GM12878 (cell line): ENCODE measurements around the gene EBF3.

ENCODE experiments used
- BMI1 ChIP-seq: fragments of 450-650 bp; IDR thresholded peaks from 2 replicates; pipeline ENCODE4 v1.6.1; 2016; ENCODE audit warnings: mild to moderate bottlenecking, moderate library complexity, borderline replicate concordance
- CBFB ChIP-seq: IDR thresholded peaks from 2 replicates; pipeline ENCODE4 v1.6.1; 2016; ENCODE audit warnings: antibody characterized with exemption, low read depth
- DPF2 ChIP-seq: fragments of 450-650 bp; IDR thresholded peaks from 2 replicates; pipeline ENCODE4 v1.6.1; 2017; ENCODE audit warnings: mild to moderate bottlenecking
- EZH2 ChIP-seq: IDR thresholded peaks from 2 replicates; pipeline ENCODE4 v1.6.1; 2012; ENCODE audit warnings: low read depth, mild to moderate bottlenecking, control low read depth, inconsistent platforms, low read length, borderline replicate concordance; ENCODE audit not compliant: control insufficient read depth
- JUND ChIP-seq: IDR thresholded peaks from 2 replicates; pipeline ENCODE4 v1.6.1; 2012; ENCODE audit warnings: low read depth, mild to moderate bottlenecking, low read length, improper control_type of control experiment, moderate library complexity
- NFYB ChIP-seq: IDR thresholded peaks from 2 replicates; pipeline ENCODE4 v1.6.1; 2011; ENCODE audit warnings: low read depth, mild to moderate bottlenecking, low read length, improper control_type of control experiment, moderate library complexity; ENCODE audit not compliant: insufficient read depth
- PML ChIP-seq: IDR thresholded peaks from 2 replicates; pipeline ENCODE4 v1.6.1; 2012; ENCODE audit warnings: low read length, inconsistent platforms
- POLR2A ChIP-seq: IDR thresholded peaks from 2 replicates; pipeline ENCODE4 v1.6.1; 2011; ENCODE audit warnings: low read depth, mild to moderate bottlenecking, low read length
- POLR2AphosphoS5 ChIP-seq: IDR thresholded peaks from 2 replicates; pipeline ENCODE4 v1.6.1; 2011; ENCODE audit warnings: mild to moderate bottlenecking, low read length, inconsistent platforms
- RAD21 ChIP-seq: IDR thresholded peaks from 2 replicates; pipeline ENCODE4 v1.6.1; 2011; ENCODE audit warnings: mild to moderate bottlenecking, low read depth, low read length, moderate library complexity; ENCODE audit not compliant: insufficient read depth
- SMC3 ChIP-seq: IDR thresholded peaks from 2 replicates; pipeline ENCODE4 v1.6.1; 2011; ENCODE audit warnings: low read length, improper control_type of control experiment, borderline replicate concordance
- TF ChIP-seq, protein P1 (sequence below): IDR thresholded peaks from 2 replicates; pipeline ENCODE4 v1.6.1; 2012; ENCODE audit warnings: improper control_type of control experiment, low read depth, low read length; ENCODE audit not compliant: insufficient replicate concordance
- TF ChIP-seq, protein P2 (sequence below), 3 experiments: IDR thresholded peaks in 2 of 3; conservative IDR thresholded peaks in 1 of 3; 2 replicates each; pipeline ENCODE4 v1.5.1; 2011; ENCODE audit warnings: low read depth in 3 of 3, low read length in 3 of 3, mild to moderate bottlenecking in 3 of 3, control low read depth in 2 of 3, moderate library complexity in 2 of 3, inconsistent platforms in 1 of 3, mixed read lengths in 1 of 3; ENCODE audit not compliant: control insufficient read depth in 2 of 3, insufficient read depth in 1 of 3; ENCODE audit errors: extremely low read depth in 1 of 3
- TF ChIP-seq, protein P3 (sequence below): IDR thresholded peaks from 2 replicates; pipeline ENCODE4 v1.6.1; 2011; ENCODE audit warnings: low read depth, mild to moderate bottlenecking, low read length, moderate library complexity, borderline replicate concordance; ENCODE audit errors: extremely low read depth

DNA sequence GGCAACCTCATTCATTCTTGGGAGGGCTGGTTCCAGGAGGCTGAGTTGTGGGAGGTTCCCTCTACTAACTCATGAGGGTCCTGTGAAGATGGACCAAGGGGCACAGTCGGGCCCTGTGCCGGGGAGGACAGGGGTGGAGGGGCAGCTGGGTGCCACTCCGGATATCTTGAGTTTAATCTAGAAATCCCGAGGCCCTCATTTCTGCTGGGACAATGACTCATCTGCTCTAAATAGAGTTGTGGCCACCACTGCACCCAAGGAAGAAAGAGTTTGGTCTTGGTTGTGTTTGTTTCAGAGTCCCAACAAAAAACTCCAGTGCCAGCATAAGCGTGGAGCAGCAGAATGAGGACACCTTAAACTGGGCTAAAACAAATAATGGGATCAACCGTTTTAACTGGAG is 82.4 kb downstream of the EBF3 start:
- TF ChIP-seq CBFB: no peak
- TF ChIP-seq, protein P1, sequence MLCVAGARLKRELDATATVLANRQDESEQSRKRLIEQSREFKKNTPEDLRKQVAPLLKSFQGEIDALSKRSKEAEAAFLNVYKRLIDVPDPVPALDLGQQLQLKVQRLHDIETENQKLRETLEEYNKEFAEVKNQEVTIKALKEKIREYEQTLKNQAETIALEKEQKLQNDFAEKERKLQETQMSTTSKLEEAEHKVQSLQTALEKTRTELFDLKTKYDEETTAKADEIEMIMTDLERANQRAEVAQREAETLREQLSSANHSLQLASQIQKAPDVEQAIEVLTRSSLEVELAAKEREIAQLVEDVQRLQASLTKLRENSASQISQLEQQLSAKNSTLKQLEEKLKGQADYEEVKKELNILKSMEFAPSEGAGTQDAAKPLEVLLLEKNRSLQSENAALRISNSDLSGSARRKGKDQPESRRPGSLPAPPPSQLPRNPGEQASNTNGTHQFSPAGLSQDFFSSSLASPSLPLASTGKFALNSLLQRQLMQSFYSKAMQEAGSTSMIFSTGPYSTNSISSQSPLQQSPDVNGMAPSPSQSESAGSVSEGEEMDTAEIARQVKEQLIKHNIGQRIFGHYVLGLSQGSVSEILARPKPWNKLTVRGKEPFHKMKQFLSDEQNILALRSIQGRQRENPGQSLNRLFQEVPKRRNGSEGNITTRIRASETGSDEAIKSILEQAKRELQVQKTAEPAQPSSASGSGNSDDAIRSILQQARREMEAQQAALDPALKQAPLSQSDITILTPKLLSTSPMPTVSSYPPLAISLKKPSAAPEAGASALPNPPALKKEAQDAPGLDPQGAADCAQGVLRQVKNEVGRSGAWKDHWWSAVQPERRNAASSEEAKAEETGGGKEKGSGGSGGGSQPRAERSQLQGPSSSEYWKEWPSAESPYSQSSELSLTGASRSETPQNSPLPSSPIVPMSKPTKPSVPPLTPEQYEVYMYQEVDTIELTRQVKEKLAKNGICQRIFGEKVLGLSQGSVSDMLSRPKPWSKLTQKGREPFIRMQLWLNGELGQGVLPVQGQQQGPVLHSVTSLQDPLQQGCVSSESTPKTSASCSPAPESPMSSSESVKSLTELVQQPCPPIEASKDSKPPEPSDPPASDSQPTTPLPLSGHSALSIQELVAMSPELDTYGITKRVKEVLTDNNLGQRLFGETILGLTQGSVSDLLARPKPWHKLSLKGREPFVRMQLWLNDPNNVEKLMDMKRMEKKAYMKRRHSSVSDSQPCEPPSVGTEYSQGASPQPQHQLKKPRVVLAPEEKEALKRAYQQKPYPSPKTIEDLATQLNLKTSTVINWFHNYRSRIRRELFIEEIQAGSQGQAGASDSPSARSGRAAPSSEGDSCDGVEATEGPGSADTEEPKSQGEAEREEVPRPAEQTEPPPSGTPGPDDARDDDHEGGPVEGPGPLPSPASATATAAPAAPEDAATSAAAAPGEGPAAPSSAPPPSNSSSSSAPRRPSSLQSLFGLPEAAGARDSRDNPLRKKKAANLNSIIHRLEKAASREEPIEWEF: no peak
- no peak for TF ChIP-seq BMI1
- no peak for TF ChIP-seq PML
- TF ChIP-seq, protein P2, sequence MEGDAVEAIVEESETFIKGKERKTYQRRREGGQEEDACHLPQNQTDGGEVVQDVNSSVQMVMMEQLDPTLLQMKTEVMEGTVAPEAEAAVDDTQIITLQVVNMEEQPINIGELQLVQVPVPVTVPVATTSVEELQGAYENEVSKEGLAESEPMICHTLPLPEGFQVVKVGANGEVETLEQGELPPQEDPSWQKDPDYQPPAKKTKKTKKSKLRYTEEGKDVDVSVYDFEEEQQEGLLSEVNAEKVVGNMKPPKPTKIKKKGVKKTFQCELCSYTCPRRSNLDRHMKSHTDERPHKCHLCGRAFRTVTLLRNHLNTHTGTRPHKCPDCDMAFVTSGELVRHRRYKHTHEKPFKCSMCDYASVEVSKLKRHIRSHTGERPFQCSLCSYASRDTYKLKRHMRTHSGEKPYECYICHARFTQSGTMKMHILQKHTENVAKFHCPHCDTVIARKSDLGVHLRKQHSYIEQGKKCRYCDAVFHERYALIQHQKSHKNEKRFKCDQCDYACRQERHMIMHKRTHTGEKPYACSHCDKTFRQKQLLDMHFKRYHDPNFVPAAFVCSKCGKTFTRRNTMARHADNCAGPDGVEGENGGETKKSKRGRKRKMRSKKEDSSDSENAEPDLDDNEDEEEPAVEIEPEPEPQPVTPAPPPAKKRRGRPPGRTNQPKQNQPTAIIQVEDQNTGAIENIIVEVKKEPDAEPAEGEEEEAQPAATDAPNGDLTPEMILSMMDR (IDR thresholded peaks at IDR 0.05 in 2 of 3, conservative IDR thresholded peaks at IDR 0.05 in 1 of 3; ENCODE audit: control insufficient read depth in 2 of 3, extremely low read depth in 1 of 3, insufficient read depth in 1 of 3, low read depth in 3 of 3, low read length in 3 of 3): no peak
- TF ChIP-seq DPF2: no peak
- TF ChIP-seq POLR2A: no peak
- TF ChIP-seq EZH2: no peak
- TF ChIP-seq POLR2AphosphoS5: no peak
- TF ChIP-seq, protein P3, sequence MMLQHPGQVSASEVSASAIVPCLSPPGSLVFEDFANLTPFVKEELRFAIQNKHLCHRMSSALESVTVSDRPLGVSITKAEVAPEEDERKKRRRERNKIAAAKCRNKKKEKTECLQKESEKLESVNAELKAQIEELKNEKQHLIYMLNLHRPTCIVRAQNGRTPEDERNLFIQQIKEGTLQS: no peak
- TF ChIP-seq NFYB: no peak
- no peak for TF ChIP-seq SMC3
- TF ChIP-seq JUND: no peak
- TF ChIP-seq RAD21: no peak
